ENCODE results near the gene UNC5A. TPM values are rescaled to one million over a fixed set of nuclear protein-coding genes. Genes with fewer than 3 reads are reported as not detected.

The UNC5A gene
- total RNA-seq, 1 donor from 2014 or later: not detected

- H3K9me3 Mint-ChIP-seq (ENCODE audit: unreplicated experiment): no peaks in the 10 kb centered on the region
- H3K4me3 Mint-ChIP-seq (ENCODE audit: unreplicated experiment): no peak overlapping the region
- no peak for TF ChIP-seq CTCF (IDR thresholded peaks at IDR 0.05; ENCODE audit: unreplicated experiment)
- DNase-seq (ENCODE audit: low spot score): no peak
- H3K27ac Mint-ChIP-seq (ENCODE audit: unreplicated experiment): no peak overlapping the region
- peaks cover 9% of the 10 kb centered on the region for H3K27me3 Mint-ChIP-seq (ENCODE audit: unreplicated experiment)
- H3K36me3 Mint-ChIP-seq (ENCODE audit: low read depth, unreplicated experiment): peaks cover 5% of the 10 kb centered on the region
- no peaks in the 10 kb centered on the region for H3K4me1 Mint-ChIP-seq (ENCODE audit: unreplicated experiment)
These were observed 25.6 kb downstream of the UNC5A start for GRCh38 chr5:176835918-176836317.

- H3K4me1 Mint-ChIP-seq (ENCODE audit: unreplicated experiment): no peaks in the 10 kb centered on the region
These were observed 26.7 kb downstream of the UNC5A start for GRCh38 chr5:176836811-176837706.

GRCh38 chr5:176837707-176838115 is 27.4 kb downstream of the UNC5A start:
- Mint-ChIP-seq H3K36me3 (ENCODE audit: low read depth, unreplicated experiment) (peaks cover 5% of the 10 kb centered on the region), H3K4me3 (ENCODE audit: unreplicated experiment) (no peak overlapping the region), H3K27ac (ENCODE audit: unreplicated experiment) (no peak overlapping the region), H3K27me3 (ENCODE audit: unreplicated experiment) (peaks cover 7% of the 10 kb centered on the region), H3K9me3 (ENCODE audit: unreplicated experiment) (no peaks in the 10 kb centered on the region), H3K4me1 (ENCODE audit: unreplicated experiment) (no peaks in the 10 kb centered on the region)
- peak; percentile 98 for DNase-seq (ENCODE audit: low spot score)
- no peak for TF ChIP-seq CTCF (IDR thresholded peaks at IDR 0.05; ENCODE audit: unreplicated experiment)

More at GRCh38 chr5:176836811-176837706, 26.7 kb downstream of the UNC5A start:
- Mint-ChIP-seq H3K36me3 (ENCODE audit: low read depth, unreplicated experiment) (peaks cover 5% of the 10 kb centered on the region), H3K9me3 (ENCODE audit: unreplicated experiment) (no peaks in the 10 kb centered on the region), H3K4me3 (ENCODE audit: unreplicated experiment) (no peak overlapping the region), H3K27me3 (ENCODE audit: unreplicated experiment) (peaks cover 7% of the 10 kb centered on the region), H3K27ac (ENCODE audit: unreplicated experiment) (no peak overlapping the region)
- no peak for DNase-seq (ENCODE audit: low spot score)
- no peak for TF ChIP-seq CTCF (IDR thresholded peaks at IDR 0.05; ENCODE audit: unreplicated experiment)

- no peak for DNase-seq (ENCODE audit: low spot score)
- Mint-ChIP-seq H3K4me3 (ENCODE audit: unreplicated experiment) (no peak overlapping the region), H3K4me1 (ENCODE audit: unreplicated experiment) (no peaks in the 10 kb centered on the region), H3K27me3 (ENCODE audit: unreplicated experiment) (peaks cover 3% of the 10 kb centered on the region), H3K9me3 (ENCODE audit: unreplicated experiment) (no peaks in the 10 kb centered on the region), H3K27ac (ENCODE audit: unreplicated experiment) (no peak overlapping the region), H3K36me3 (ENCODE audit: low read depth, unreplicated experiment) (no peaks in the 10 kb centered on the region)
- no peak for TF ChIP-seq CTCF (IDR thresholded peaks at IDR 0.05; ENCODE audit: unreplicated experiment)
These were observed 33.3 kb downstream of the UNC5A start for GRCh38 chr5:176843673-176844072.

- Mint-ChIP-seq H3K9me3 (ENCODE audit: unreplicated experiment) (no peaks in the 10 kb centered on the region), H3K4me3 (ENCODE audit: unreplicated experiment) (no peak overlapping the region), H3K4me1 (ENCODE audit: unreplicated experiment) (no peaks in the 10 kb centered on the region), H3K27ac (ENCODE audit: unreplicated experiment) (no peak overlapping the region), H3K36me3 (ENCODE audit: low read depth, unreplicated experiment) (no peaks in the 10 kb centered on the region), H3K27me3 (ENCODE audit: unreplicated experiment) (peaks cover 3% of the 10 kb centered on the region)
- DNase-seq (ENCODE audit: low spot score): no peak
- TF ChIP-seq CTCF (IDR thresholded peaks at IDR 0.05; ENCODE audit: unreplicated experiment): no peak
These were observed 33.9 kb downstream of the UNC5A start for GRCh38 chr5:176844281-176844680.

Measured in endothelial cell (in vitro differentiated cells).